Activated naive CD4-positive, alpha-beta T cell treated with anti-CD3 and anti-CD28 coated beads, Interleukin-2, amount 50 U/mL, for 72 hours (primary cell): ENCODE results near the gene OTOF. TPM values are rescaled to one million over a fixed set of nuclear protein-coding genes. Genes with fewer than 3 reads are reported as not detected.

Experiments used
- ATAC-seq, 2 donors: fragments of 150-1000 bp; cut with Tn5 transposase; 2 replicates each; pipeline ENCODE4 v1.10.0; 2021; ENCODE audit warnings: mild to moderate bottlenecking in 2 of 2, moderate library complexity in 2 of 2
- DNase-seq, 2 donors: peaks; one replicate each; pipeline ENCODE4 v3.0.0; 2021 to 2022; ENCODE audit warnings: low spot score in 2 of 2
- H3K27ac Mint-ChIP-seq, 2 donors: one replicate each; pipeline ENCODE4 v1.8.0; 2022; ENCODE audit warnings: mild to moderate bottlenecking in 2 of 2, mixed read lengths in 2 of 2
- H3K36me3 Mint-ChIP-seq, 2 donors: one replicate each; pipeline ENCODE4 v1.8.0; 2022; ENCODE audit warnings: mixed read lengths in 2 of 2
- H3K9me3 Mint-ChIP-seq, 2 donors: one replicate each; pipeline ENCODE4 v1.8.0; 2022; ENCODE audit warnings: mixed read lengths in 2 of 2
- total RNA-seq, 2 donors: library from RNA; stranded (reverse); gene quantifications; one replicate each; pipeline ENCODE4 v1.2.3, GENCODE V29; 2022

OTOF gene
- total RNA-seq, 2 donors from 2014 or later: 0.16 to 2.7 TPM

GRCh38 chr2:26453421-26454329, 24.2 kb downstream of the OTOF start:
- no peaks in the 10 kb centered on the region for H3K9me3 Mint-ChIP-seq
- no peak for ATAC-seq
- peak overlapping the region in 1 of 2 donors; percentile 52 for H3K27ac Mint-ChIP-seq
- no peak for DNase-seq
- H3K36me3 Mint-ChIP-seq: no peaks in the 10 kb centered on the region

GRCh38 chr2:26451700-26452099, 26.2 kb downstream of the OTOF start:
- ATAC-seq (no peak), DNase-seq (no peak)
- Mint-ChIP-seq H3K27ac (no peak overlapping the region), H3K9me3 (no peaks in the 10 kb centered on the region), H3K36me3 (no peaks in the 10 kb centered on the region)

GRCh38 chr2:26450031-26450635, 27.8 kb downstream of the OTOF start:
- Mint-ChIP-seq H3K27ac (no peak overlapping the region), H3K36me3 (no peaks in the 10 kb centered on the region), H3K9me3 (no peaks in the 10 kb centered on the region)
- ATAC-seq (no peak), DNase-seq (no peak)

- Mint-ChIP-seq H3K36me3 (no peaks in the 10 kb centered on the region), H3K9me3 (no peaks in the 10 kb centered on the region), H3K27ac (no peak overlapping the region)
- DNase-seq (no peak), ATAC-seq (no peak)
Observed at GRCh38 chr2:26449278-26450030, 28.5 kb downstream of the OTOF start.

- Mint-ChIP-seq H3K27ac (no peak overlapping the region), H3K36me3 (no peaks in the 10 kb centered on the region), H3K9me3 (no peaks in the 10 kb centered on the region)
- no peak for ATAC-seq
- no peak for DNase-seq
Observed at GRCh38 chr2:26448651-26449050, 29.3 kb downstream of the OTOF start.

- DNase-seq (no peak), ATAC-seq (no peak)
- no peak overlapping the region for H3K27ac Mint-ChIP-seq
- no peaks in the 10 kb centered on the region for H3K9me3 Mint-ChIP-seq
- H3K36me3 Mint-ChIP-seq: no peaks in the 10 kb centered on the region
Observed at GRCh38 chr2:26444236-26444635, 33.7 kb downstream of the OTOF start.

- no peaks in the 10 kb centered on the region for H3K36me3 Mint-ChIP-seq
- no peaks in the 10 kb centered on the region for H3K9me3 Mint-ChIP-seq
- ATAC-seq: no peak
- H3K27ac Mint-ChIP-seq: no peak overlapping the region
- no peak for DNase-seq
Observed at GRCh38 chr2:26442707-26443106, 35.2 kb downstream of the OTOF start.

- H3K9me3 Mint-ChIP-seq: no peaks in the 10 kb centered on the region
Observed at GRCh38 chr2:26442301-26442700, 35.6 kb downstream of the OTOF start.

GRCh38 chr2:26438926-26439325, 39.0 kb downstream of the OTOF start:
- no peaks in the 10 kb centered on the region for H3K36me3 Mint-ChIP-seq

More at GRCh38 chr2:26442301-26442700, 35.6 kb downstream of the OTOF start:
- H3K36me3 Mint-ChIP-seq: no peaks in the 10 kb centered on the region
- no peak for ATAC-seq
- no peak for DNase-seq
- H3K27ac Mint-ChIP-seq: no peak overlapping the region

GRCh38 chr2:26438526-26438925, 39.4 kb downstream of the OTOF start:
- H3K36me3 Mint-ChIP-seq: no peaks in the 10 kb centered on the region
- no peaks in the 10 kb centered on the region for H3K9me3 Mint-ChIP-seq
- DNase-seq: no peak
- no peak for ATAC-seq
- H3K27ac Mint-ChIP-seq: no peak overlapping the region

More at GRCh38 chr2:26438926-26439325, 39.0 kb downstream of the OTOF start:
- ATAC-seq (no peak), DNase-seq (no peak)
- Mint-ChIP-seq H3K9me3 (no peaks in the 10 kb centered on the region), H3K27ac (no peak overlapping the region)

- DNase-seq (no peak), ATAC-seq (no peak)
- Mint-ChIP-seq H3K36me3 (no peaks in the 10 kb centered on the region), H3K27ac (no peak overlapping the region), H3K9me3 (no peaks in the 10 kb centered on the region)
Observed at GRCh38 chr2:26435106-26435505, 42.8 kb downstream of the OTOF start.

GRCh38 chr2:26432859-26433258, 45.1 kb downstream of the OTOF start:
- DNase-seq: no peak
- H3K27ac Mint-ChIP-seq: no peak overlapping the region
- no peaks in the 10 kb centered on the region for H3K9me3 Mint-ChIP-seq
- ATAC-seq: no peak
- H3K36me3 Mint-ChIP-seq: no peaks in the 10 kb centered on the region

GRCh38 chr2:26432363-26432762, 45.6 kb downstream of the OTOF start:
- DNase-seq: no peak
- ATAC-seq: no peak
- Mint-ChIP-seq H3K36me3 (no peaks in the 10 kb centered on the region), H3K9me3 (no peaks in the 10 kb centered on the region), H3K27ac (no peak overlapping the region)

GRCh38 chr2:26430826-26431225, 47.1 kb downstream of the OTOF start:
- no peak for DNase-seq
- no peaks in the 10 kb centered on the region for H3K9me3 Mint-ChIP-seq

GRCh38 chr2:26429779-26430578, 47.9 kb downstream of the OTOF start:
- no peak for DNase-seq
- no peaks in the 10 kb centered on the region for H3K36me3 Mint-ChIP-seq

More at GRCh38 chr2:26430826-26431225, 47.1 kb downstream of the OTOF start:
- no peak for ATAC-seq
- Mint-ChIP-seq H3K36me3 (no peaks in the 10 kb centered on the region), H3K27ac (no peak overlapping the region)

GRCh38 chr2:26428846-26429245, 49.1 kb downstream of the OTOF start:
- no peak for ATAC-seq
- Mint-ChIP-seq H3K27ac (no peak overlapping the region), H3K9me3 (no peaks in the 10 kb centered on the region), H3K36me3 (no peaks in the 10 kb centered on the region)
- no peak for DNase-seq

More at GRCh38 chr2:26429779-26430578, 47.9 kb downstream of the OTOF start:
- H3K27ac Mint-ChIP-seq: no peak overlapping the region
- no peaks in the 10 kb centered on the region for H3K9me3 Mint-ChIP-seq
- ATAC-seq: no peak
